ENCODE results near the gene DZIP1L. TPM values are rescaled to one million over a fixed set of nuclear protein-coding genes. Genes with fewer than 3 reads are reported as not detected.

The DZIP1L gene
- total RNA-seq (2021) (11.2 to 15.3 TPM (median 11.2 TPM) in 3 replicates), Bru-seq, nascent RNA (percentile 61 among the genes with signal in this experiment)
- long read RNA-seq, experiment 1, partial matches to known transcripts = 3 of 15 reads
- long read RNA-seq, experiment 1, other reads (novel, unspliced or antisense) = 12 of 15 reads
- long read RNA-seq, experiment 2, partial matches to known transcripts = 0 of 3 reads
- long read RNA-seq, experiment 2, other reads (novel, unspliced or antisense) = 3 of 3 reads
- long read RNA-seq, experiment 3, partial matches to known transcripts = 0 of 5 reads
- long read RNA-seq, experiment 3, other reads (novel, unspliced or antisense) = 4 of 5 reads

GRCh38 chr3:138114988-138115971, at the start of gene DZIP1L:
Gene DZIP1L (minus strand): TSS chr3:138115608. CDS start chr3:138103971, 11,637 bp downstream.
- Mint-ChIP-seq H3K36me3 (no peaks in the 10 kb centered on the region), H3K27me3 (ENCODE audit: low read depth) (peaks cover 9% of the 10 kb centered on the region), H3K4me1 (peaks cover 32% of the 10 kb centered on the region), H3K27ac (peak within 1 kb of the TSS; percentile 68), H3K9me3 (peaks cover 4% of the 10 kb centered on the region), H3K4me3 (peak within 1 kb of the TSS; percentile 85)
- ChIA-PET POLR2A (interaction anchor here (0.5 to 1.1 kb wide), 3 partner anchors 46 to 1560 kb away, joined by 3 to 5 read pairs (median 4); partner anchors contain the start of gene ARMC8), CTCF (interaction anchor here (0.7 to 5.5 kb wide), 18 partner anchors 11 to 319 kb away, joined by 3 to 61 read pairs (median 4); partner anchors contain the start of genes CLDN18 and ESYT3)
- DNase-seq (ENCODE audit: low spot score) = peak; percentile 68
- peak; percentile 77 for ATAC-seq
- TF ChIP-seq AFF4 (CRISPR knock-in tag; IDR thresholded peaks at IDR 0.05; ENCODE audit: borderline replicate concordance) = no peak
- TF ChIP-seq ZNF281 (CRISPR knock-in tag; IDR thresholded peaks at IDR 0.05) = no peak
- no peak for TF ChIP-seq ERG (CRISPR knock-in tag; IDR thresholded peaks at IDR 0.05)
- TF ChIP-seq ZNF263 (CRISPR knock-in tag; IDR thresholded peaks at IDR 0.05; ENCODE audit: low read depth) = no peak
- TF ChIP-seq ATF2 (CRISPR knock-in tag; IDR thresholded peaks at IDR 0.05; ENCODE audit: borderline replicate concordance, low read depth) = no peak
- TF ChIP-seq ZNF138 (CRISPR knock-in tag; conservative IDR thresholded peaks at IDR 0.05) = no peak
- TF ChIP-seq NR2C2 (CRISPR knock-in tag; IDR thresholded peaks at IDR 0.05) = no peak
- no peak for TF ChIP-seq E2F5 (CRISPR knock-in tag; IDR thresholded peaks at IDR 0.05)
- 0 out of 2 replicates have a peak, but pooled peaks have one; percentile 21 for TF ChIP-seq MYBL2 (CRISPR knock-in tag; IDR thresholded peaks at IDR 0.05)
- no peak for TF ChIP-seq USF2 (CRISPR knock-in tag; IDR thresholded peaks at IDR 0.05)
- no peak for TF ChIP-seq ZMAT4 (CRISPR knock-in tag; IDR thresholded peaks at IDR 0.05)
- TF ChIP-seq MXD4 (CRISPR knock-in tag; IDR thresholded peaks at IDR 0.05; ENCODE audit: borderline replicate concordance) = no peak
- TF ChIP-seq E2F1 (CRISPR knock-in tag; IDR thresholded peaks at IDR 0.05) = no peak
- TF ChIP-seq CREM (CRISPR knock-in tag; IDR thresholded peaks at IDR 0.05) = 0 out of 2 replicates have a peak, but pooled peaks have one; percentile 37
- TF ChIP-seq MLX (CRISPR knock-in tag; IDR thresholded peaks at IDR 0.05) = no peak
- TF ChIP-seq FOXK1 (CRISPR knock-in tag; IDR thresholded peaks at IDR 0.05) = peak; percentile 32; the same call in 1 of the 2 replicates
- no peak for TF ChIP-seq RORB (CRISPR knock-in tag; IDR thresholded peaks at IDR 0.05)
- TF ChIP-seq ESRRA (CRISPR knock-in tag; IDR thresholded peaks at IDR 0.05; ENCODE audit: borderline replicate concordance) = no peak
- TF ChIP-seq GABPB1 (CRISPR knock-in tag; IDR thresholded peaks at IDR 0.05) = no peak
- no peak for TF ChIP-seq SOX15 (CRISPR knock-in tag; IDR thresholded peaks at IDR 0.05)
